Activated naive CD8-positive, alpha-beta T cell treated with anti-CD3 and anti-CD28 coated beads for 36 hours (primary cell): ENCODE measurements around the gene ADGRE1. TPM values are rescaled to one million over a fixed set of nuclear protein-coding genes. Genes with fewer than 3 reads are reported as not detected.

Experiments
- DNase-seq: peaks from one replicate; pipeline ENCODE4 v3.0.0; 2021
- H3K27ac Mint-ChIP-seq: one replicate; pipeline ENCODE4 v1.8.0; 2022; ENCODE audit warnings: mild to moderate bottlenecking, moderate library complexity, mixed read lengths
- H3K27me3 Mint-ChIP-seq: one replicate; pipeline ENCODE4 v1.8.0; 2022; ENCODE audit warnings: mild to moderate bottlenecking, mixed read lengths
- H3K36me3 Mint-ChIP-seq: one replicate; pipeline ENCODE4 v1.8.0; 2021; ENCODE audit warnings: mild to moderate bottlenecking, mixed read lengths
- H3K4me1 Mint-ChIP-seq: one replicate; pipeline ENCODE4 v1.8.0; 2021; ENCODE audit warnings: mixed read lengths
- H3K4me3 Mint-ChIP-seq: one replicate; pipeline ENCODE4 v1.8.0; 2022; ENCODE audit warnings: mild to moderate bottlenecking, moderate library complexity, mixed read lengths
- H3K9me3 Mint-ChIP-seq: one replicate; pipeline ENCODE4 v1.8.0; 2022; ENCODE audit warnings: mixed read lengths
- total RNA-seq, 2 experiments: library from RNA; stranded (reverse); gene quantifications; one replicate each; pipeline ENCODE4 v1.2.3, GENCODE V29; 2021

The ADGRE1 gene
- total RNA-seq, 2 experiments from 2014 or later = 0.88 to 1.3 TPM

DNA sequence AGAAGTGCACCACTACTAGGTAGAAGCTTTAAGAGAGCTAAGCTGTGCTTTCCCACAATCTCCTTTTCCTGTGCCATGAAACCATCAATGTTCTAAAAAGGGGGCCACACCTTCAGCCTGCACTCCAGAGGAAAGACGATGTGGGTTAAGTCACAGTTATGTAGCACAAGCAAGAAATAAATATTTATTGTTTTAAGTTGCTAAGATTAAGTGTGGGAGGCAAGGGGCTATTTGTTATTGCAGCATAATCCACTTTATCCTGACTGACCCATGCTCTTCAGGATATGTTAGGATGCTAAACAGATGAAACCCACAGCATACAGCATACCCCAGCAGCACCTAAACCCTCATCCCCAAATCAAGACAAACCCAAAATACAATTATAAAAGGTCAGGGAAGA, 69.2 kb downstream of the ADGRE1 start:
- Mint-ChIP-seq H3K9me3 (no peaks in the 10 kb centered on the region), H3K4me1 (peaks cover 3% of the 10 kb centered on the region), H3K27ac (no peak overlapping the region), H3K4me3 (no peak overlapping the region), H3K36me3 (no peaks in the 10 kb centered on the region), H3K27me3 (no peaks in the 10 kb centered on the region)
- no peak for DNase-seq

DNA sequence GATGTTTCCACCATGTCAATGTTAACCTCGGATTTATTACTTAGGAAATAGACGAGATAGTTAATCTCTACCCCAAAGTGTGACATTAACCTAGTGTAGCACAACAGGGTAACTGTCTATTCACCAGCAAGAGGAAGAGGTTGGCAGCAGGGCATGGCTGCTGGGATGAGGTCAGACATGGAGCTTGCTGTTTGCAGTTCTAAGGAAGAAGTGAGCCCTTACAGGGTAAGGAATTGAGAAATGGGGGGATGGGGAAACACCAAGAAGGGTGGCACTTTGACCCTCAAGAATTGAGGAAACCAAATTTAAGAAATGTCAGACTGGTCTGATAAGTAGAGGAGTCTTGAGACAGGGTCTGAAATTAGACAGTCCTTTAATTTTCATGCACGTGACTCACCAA, 71.4 kb downstream of the ADGRE1 start:
- H3K9me3 Mint-ChIP-seq = no peaks in the 10 kb centered on the region
- H3K36me3 Mint-ChIP-seq = no peaks in the 10 kb centered on the region
- H3K27ac Mint-ChIP-seq = no peak overlapping the region
- no peak for DNase-seq
- no peaks in the 10 kb centered on the region for H3K27me3 Mint-ChIP-seq
- H3K4me1 Mint-ChIP-seq = peaks cover 4% of the 10 kb centered on the region
- H3K4me3 Mint-ChIP-seq = no peak overlapping the region

DNA sequence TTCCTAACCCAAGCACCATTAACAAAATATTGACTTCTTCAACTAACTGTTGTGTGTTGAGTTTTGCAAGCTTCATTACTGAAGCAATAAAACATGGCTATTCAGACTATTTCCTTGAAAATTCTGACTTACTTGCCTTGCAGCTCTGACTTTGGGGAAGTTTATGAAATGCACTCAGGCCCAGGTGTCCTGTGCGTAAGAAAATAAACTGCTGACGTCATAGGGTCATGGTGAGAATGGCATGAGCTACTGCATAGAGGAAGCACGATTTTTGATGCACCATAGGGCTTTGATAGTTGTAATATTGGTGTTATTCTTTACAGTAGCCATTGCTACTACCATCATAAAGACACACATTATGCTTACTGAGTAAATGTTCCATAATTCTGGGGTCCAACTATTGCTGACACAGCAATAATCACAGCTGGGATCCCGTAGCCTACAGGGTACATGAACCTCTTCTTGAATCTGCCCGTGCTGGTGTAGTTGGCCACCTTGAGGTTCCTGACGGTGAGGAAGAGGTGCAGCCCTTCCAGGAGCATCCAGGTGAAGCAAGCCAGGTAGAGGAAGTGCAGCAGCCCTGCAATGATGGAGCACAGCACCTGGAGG, 76.0 kb downstream of the ADGRE1 start:
- Mint-ChIP-seq H3K9me3 (no peaks in the 10 kb centered on the region), H3K36me3 (no peaks in the 10 kb centered on the region), H3K27me3 (no peaks in the 10 kb centered on the region), H3K27ac (no peak overlapping the region), H3K4me3 (no peak overlapping the region), H3K4me1 (peaks cover 4% of the 10 kb centered on the region)
- DNase-seq = no peak

DNA sequence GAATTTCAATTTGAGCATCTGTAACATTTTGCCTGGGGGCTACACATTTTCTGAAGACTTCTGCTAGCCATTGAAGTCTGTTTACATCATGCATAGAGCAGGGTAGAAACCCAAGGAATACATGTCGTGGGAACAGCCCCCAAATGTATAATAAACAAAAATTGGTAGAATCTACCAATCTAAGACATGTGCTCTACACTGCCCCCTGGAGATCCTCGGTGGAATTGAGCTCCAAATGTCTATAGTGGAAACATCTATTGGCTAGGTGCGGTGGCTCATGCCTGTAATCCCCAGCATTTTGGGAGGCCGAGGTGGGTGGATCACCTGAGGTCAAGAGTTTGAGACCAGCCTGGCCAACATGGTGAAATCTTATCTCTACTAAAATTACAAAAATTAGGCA, 76.6 kb downstream of the ADGRE1 start:
- DNase-seq = peak; percentile 9
- no peak overlapping the region for H3K27ac Mint-ChIP-seq
- H3K27me3 Mint-ChIP-seq = no peaks in the 10 kb centered on the region
- H3K4me3 Mint-ChIP-seq = no peak overlapping the region
- H3K4me1 Mint-ChIP-seq = peaks cover 4% of the 10 kb centered on the region
- H3K9me3 Mint-ChIP-seq = no peaks in the 10 kb centered on the region
- no peaks in the 10 kb centered on the region for H3K36me3 Mint-ChIP-seq

DNA sequence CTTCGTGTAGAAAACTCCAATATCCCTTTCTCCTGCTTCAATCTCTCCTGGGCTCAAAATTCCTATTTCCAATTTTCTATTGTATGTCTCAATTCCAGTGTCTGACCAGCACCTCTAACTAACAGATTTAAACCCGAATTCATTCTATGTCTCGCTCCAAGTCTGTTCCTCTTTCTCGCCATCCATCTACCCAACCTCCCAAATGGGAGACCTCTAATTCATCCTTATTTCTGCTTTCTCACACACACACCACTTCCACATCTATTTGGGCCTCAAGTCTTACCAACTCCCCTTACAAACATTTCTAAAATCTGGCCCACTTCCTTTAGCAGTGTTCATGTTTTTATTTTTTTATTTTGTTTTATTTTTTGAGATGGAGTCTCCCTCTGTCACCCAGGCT, 80.6 kb downstream of the ADGRE1 start:
- no peaks in the 10 kb centered on the region for H3K36me3 Mint-ChIP-seq
- no peak for DNase-seq
- H3K9me3 Mint-ChIP-seq = peaks cover 4% of the 10 kb centered on the region
- no peak overlapping the region for H3K4me3 Mint-ChIP-seq
- H3K4me1 Mint-ChIP-seq = peaks cover 9% of the 10 kb centered on the region
- peaks cover 2% of the 10 kb centered on the region for H3K27me3 Mint-ChIP-seq
- no peak overlapping the region for H3K27ac Mint-ChIP-seq

DNA sequence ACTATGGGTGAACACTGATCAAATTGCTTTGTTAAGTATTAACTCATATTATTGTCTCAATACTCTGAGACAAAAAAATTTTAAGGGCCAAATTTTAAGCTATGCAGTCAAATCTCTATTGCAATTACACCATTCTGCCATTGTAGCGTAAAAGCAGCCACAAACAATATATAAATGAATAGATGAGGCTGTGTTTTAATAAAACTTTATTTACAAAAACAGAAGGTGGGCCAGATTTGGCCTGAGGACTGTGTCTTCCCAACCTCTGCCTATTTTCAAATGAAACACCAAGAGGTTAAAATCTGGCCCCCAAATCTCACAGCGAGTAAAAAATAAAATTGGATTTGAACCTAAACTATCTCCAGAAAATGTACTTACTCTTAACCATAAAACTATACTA, 82.1 kb downstream of the ADGRE1 start:
- H3K36me3 Mint-ChIP-seq = no peaks in the 10 kb centered on the region
- H3K4me1 Mint-ChIP-seq = peaks cover 6% of the 10 kb centered on the region
- H3K9me3 Mint-ChIP-seq = peaks cover 4% of the 10 kb centered on the region
- H3K27ac Mint-ChIP-seq = no peak overlapping the region
- no peak overlapping the region for H3K4me3 Mint-ChIP-seq
- DNase-seq = no peak
- H3K27me3 Mint-ChIP-seq = peaks cover 5% of the 10 kb centered on the region

DNA sequence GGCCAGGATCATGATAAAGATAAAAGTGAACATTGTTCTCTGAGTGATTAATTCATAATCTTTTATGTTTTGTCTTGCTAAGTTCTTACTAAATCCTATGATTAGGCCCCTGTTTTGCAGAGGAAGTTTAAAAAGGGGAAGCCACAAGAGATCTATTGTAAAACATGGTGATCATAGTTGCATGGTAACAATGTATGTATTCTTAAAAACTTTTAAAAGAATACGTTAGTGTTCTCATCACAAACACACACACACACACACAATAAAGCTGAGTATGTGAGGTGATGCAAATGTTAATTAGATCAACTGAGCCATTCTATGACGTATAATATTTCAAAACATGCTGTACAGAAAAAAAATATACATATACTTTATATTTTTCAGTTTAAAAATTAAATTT, 82.6 kb downstream of the ADGRE1 start:
- no peak for DNase-seq
- H3K9me3 Mint-ChIP-seq = peaks cover 4% of the 10 kb centered on the region
- H3K36me3 Mint-ChIP-seq = no peaks in the 10 kb centered on the region
- no peak overlapping the region for H3K27ac Mint-ChIP-seq
- peaks cover 6% of the 10 kb centered on the region for H3K4me1 Mint-ChIP-seq
- H3K4me3 Mint-ChIP-seq = no peak overlapping the region
- H3K27me3 Mint-ChIP-seq = peaks cover 7% of the 10 kb centered on the region

DNA sequence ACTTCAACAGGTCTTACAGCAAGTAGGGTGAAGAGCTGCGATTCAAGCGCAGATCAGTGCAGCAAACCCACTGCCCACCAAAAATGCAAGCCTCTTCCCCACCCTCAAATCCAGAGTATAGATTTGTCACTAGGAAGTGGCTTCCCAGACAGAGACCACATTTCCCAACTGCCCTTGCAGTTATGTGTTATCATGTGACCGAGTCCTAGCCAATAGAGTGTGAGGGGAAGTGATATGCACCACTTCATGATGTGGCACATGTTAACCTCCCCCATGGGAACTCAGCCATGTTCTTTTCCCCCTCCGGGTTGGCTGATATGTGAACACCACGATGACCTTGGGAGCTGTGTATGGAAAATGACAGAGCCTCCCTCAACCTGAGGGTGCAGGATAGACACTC, 83.1 kb downstream of the ADGRE1 start:
- no peaks in the 10 kb centered on the region for H3K36me3 Mint-ChIP-seq
- no peak for DNase-seq
- peaks cover 6% of the 10 kb centered on the region for H3K4me1 Mint-ChIP-seq
- no peak overlapping the region for H3K4me3 Mint-ChIP-seq
- peaks cover 4% of the 10 kb centered on the region for H3K9me3 Mint-ChIP-seq
- no peak overlapping the region for H3K27ac Mint-ChIP-seq
- H3K27me3 Mint-ChIP-seq = peaks cover 9% of the 10 kb centered on the region

DNA sequence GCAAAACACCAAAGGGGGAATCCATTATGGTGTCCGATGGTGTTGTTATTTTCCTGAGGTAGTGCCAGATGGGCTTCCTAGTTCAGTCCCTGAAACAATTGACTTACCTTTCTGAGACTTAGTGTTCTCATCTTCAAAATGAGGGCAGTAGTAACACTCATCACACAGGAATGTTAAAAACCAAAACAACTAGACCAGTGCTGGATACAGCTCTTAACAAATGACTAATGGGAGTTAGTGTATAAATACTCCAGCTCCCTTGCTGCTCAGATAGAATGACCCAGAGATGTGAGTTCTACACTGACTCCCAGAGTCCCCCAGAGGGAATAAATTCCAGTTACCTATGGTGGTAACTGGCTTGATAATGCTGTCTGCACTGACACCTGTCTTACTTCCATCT, 84.0 kb downstream of the ADGRE1 start:
- no peak overlapping the region for H3K4me3 Mint-ChIP-seq
- no peak for DNase-seq
- H3K4me1 Mint-ChIP-seq = peaks cover 6% of the 10 kb centered on the region
- peaks cover 9% of the 10 kb centered on the region for H3K27me3 Mint-ChIP-seq
- H3K27ac Mint-ChIP-seq = no peak overlapping the region
- H3K36me3 Mint-ChIP-seq = no peaks in the 10 kb centered on the region
- H3K9me3 Mint-ChIP-seq = peaks cover 4% of the 10 kb centered on the region

DNA sequence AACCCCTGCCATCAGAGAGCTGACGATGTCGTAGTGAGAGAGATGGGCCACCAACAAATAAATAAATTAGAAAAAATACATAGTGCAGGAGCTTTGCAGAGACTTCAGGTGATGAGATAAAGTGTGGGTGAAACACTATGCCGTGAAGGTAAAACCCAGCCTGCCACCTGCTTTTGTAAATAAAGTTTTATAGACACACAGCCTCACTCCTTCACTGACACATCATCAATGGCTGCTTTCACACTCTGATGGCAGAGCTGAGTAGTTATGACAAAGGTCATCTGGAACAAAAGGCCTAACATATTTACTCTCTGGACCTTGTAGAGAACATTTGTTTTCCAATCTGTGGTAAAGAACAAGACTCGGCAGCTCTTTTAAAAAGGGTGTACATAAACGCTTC, 88.8 kb downstream of the ADGRE1 start:
- Mint-ChIP-seq H3K4me1 (peaks cover 5% of the 10 kb centered on the region), H3K27ac (no peak overlapping the region), H3K9me3 (peaks cover 7% of the 10 kb centered on the region), H3K36me3 (no peaks in the 10 kb centered on the region), H3K4me3 (no peak overlapping the region), H3K27me3 (peaks cover 9% of the 10 kb centered on the region)
- DNase-seq = no peak

DNA sequence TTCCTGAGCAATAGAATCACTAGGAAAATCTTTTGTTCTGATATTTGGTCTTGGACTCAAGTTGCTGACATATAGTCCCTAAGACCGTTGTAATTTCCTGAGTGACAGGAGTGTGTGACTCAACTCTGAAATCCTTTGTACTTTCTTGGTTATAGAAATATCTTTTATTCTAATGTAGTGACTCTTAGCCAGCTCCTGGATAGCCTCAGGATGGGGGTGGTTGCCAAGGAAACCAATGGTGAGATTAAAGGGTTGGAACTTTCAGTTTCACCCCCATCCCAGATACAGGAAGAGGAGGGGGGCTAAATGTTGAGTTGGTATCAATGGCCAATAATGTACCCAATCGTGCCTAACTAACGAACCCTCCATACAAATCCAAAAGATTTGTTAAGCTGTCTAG, 92.0 kb downstream of the ADGRE1 start:
- H3K4me1 Mint-ChIP-seq = peaks cover 2% of the 10 kb centered on the region
- peaks cover 4% of the 10 kb centered on the region for H3K27me3 Mint-ChIP-seq
- DNase-seq = peak; percentile 31
- H3K36me3 Mint-ChIP-seq = no peaks in the 10 kb centered on the region
- H3K27ac Mint-ChIP-seq = no peak overlapping the region
- H3K9me3 Mint-ChIP-seq = peaks cover 18% of the 10 kb centered on the region
- no peak overlapping the region for H3K4me3 Mint-ChIP-seq

DNA sequence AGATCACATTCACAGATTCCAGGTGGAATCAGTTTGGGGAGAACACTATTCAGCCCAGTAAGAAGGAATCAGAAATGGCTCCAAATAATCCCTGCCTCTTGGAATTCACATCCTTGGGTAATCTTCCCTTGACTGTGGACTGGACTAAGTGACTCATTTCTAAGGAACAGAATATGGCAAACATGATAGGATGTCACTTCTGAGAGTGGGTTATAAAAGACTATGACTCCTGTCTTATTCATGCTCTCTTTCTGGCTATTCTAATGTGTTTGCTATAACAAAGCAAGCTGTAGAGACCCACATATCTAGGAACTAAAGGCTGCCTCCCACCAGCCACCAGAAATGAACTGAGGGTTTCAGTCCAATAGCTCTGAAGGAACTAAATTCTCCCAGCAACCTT, 96.1 kb downstream of the ADGRE1 start:
- H3K4me3 Mint-ChIP-seq = no peak overlapping the region

DNA sequence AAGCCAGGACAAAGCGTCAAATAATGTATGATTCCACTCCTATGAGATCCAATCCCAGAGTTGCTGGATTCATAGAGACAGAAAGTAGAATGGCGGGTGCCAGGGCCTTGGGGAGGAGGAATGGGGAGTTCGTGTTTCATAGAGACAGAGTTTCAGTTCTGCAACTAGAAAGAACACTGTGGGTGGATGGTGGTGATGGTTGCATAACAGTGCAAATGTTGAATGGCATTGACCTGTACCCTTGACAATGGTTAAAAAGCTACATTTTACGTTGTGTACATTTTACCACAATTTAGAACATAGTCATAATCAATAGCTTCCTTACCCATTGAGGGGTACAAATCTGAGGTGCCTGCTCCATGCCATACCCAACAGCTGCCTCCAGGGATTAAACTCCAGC, 100.5 kb downstream of the ADGRE1 start:
- Mint-ChIP-seq H3K27me3 (no peaks in the 10 kb centered on the region), H3K4me1 (no peaks in the 10 kb centered on the region), H3K36me3 (peaks cover 2% of the 10 kb centered on the region), H3K9me3 (peaks cover 27% of the 10 kb centered on the region), H3K4me3 (no peak overlapping the region), H3K27ac (no peak overlapping the region)
- no peak for DNase-seq

More for the DNA sequence above, 96.1 kb downstream of the ADGRE1 start:
- Mint-ChIP-seq H3K27me3 (no peaks in the 10 kb centered on the region), H3K9me3 (peaks cover 27% of the 10 kb centered on the region), H3K27ac (no peak overlapping the region), H3K36me3 (peaks cover 2% of the 10 kb centered on the region), H3K4me1 (peaks cover 2% of the 10 kb centered on the region)
- DNase-seq = no peak

DNA sequence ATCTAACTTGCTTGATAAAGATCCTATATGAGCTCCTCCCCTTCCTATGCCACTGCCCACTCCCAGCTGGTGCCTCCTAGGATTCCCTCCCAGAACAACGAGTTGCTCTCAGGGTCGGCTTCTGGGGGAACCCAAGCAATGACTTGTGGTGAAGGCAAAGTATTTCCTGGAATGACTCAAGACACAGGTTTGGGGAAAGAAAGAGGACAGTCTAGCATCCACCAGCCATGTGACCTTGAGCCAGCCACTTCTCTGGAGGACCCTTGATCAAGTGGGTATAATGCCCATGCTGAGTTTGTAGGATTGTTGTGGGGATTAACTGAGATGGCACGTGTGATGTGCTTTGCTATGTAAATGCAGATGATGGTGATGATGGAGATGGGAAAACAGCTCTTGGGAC, 100.9 kb downstream of the ADGRE1 start:
- H3K36me3 Mint-ChIP-seq = peaks cover 2% of the 10 kb centered on the region
- H3K27me3 Mint-ChIP-seq = no peaks in the 10 kb centered on the region
- peaks cover 24% of the 10 kb centered on the region for H3K9me3 Mint-ChIP-seq
- H3K27ac Mint-ChIP-seq = no peak overlapping the region
- DNase-seq = no peak
- H3K4me3 Mint-ChIP-seq = no peak overlapping the region
- H3K4me1 Mint-ChIP-seq = no peaks in the 10 kb centered on the region
